GM19043 (cell line): ENCODE results near the gene CDH15.
"Not testable (repeated sequence)": the region's sequence is repeated elsewhere in the genome, so short reads cannot be mapped to it uniquely, and the experiment has no call there.

Experiments
- ATAC-seq: cut with Tn5 transposase; IDR thresholded peaks from one replicate; pipeline ENCODE4 v1.9.1; 2021; ENCODE audit warnings: low read depth; ENCODE audit not compliant: unreplicated experiment

Gene CDH15

GRCh38 chr16:89184933-89185794 is 13.6 kb downstream of the CDH15 start:
- ATAC-seq: no peak

- not testable (repeated sequence) for ATAC-seq
Measured at GRCh38 chr16:89185887-89186592, 14.5 kb downstream of the CDH15 start.

GRCh38 chr16:89186593-89187031 is 15.1 kb downstream of the CDH15 start:
- not testable (repeated sequence) for ATAC-seq

- ATAC-seq: no peak
Measured at GRCh38 chr16:89187032-89187769, 15.7 kb downstream of the CDH15 start.

GRCh38 chr16:89187770-89188392 is 16.3 kb downstream of the CDH15 start:
- no peak for ATAC-seq

- not testable (repeated sequence) for ATAC-seq
Measured at GRCh38 chr16:89188471-89189357, 17.2 kb downstream of the CDH15 start.

- ATAC-seq: no peak
Measured at GRCh38 chr16:89189358-89190025, 17.9 kb downstream of the CDH15 start.

GRCh38 chr16:89190150-89190958 is 18.8 kb downstream of the CDH15 start:
- ATAC-seq: no peak

GRCh38 chr16:89191033-89191900 is 19.7 kb downstream of the CDH15 start:
- ATAC-seq: no peak

- ATAC-seq: no peak
Measured at GRCh38 chr16:89191901-89192185, 20.3 kb downstream of the CDH15 start.

GRCh38 chr16:89192186-89192955 is 20.8 kb downstream of the CDH15 start:
- not testable (repeated sequence) for ATAC-seq

GRCh38 chr16:89192956-89193575 is 21.5 kb downstream of the CDH15 start:
- no peak for ATAC-seq

GRCh38 chr16:89193576-89194293 is 22.2 kb downstream of the CDH15 start:
- ATAC-seq: no peak

- no peak for ATAC-seq
Measured at GRCh38 chr16:89194340-89195311, 23.1 kb downstream of the CDH15 start.
